H9 (cell line): ENCODE results near the gene ATPAF1. TPM values are rescaled to one million over a fixed set of nuclear protein-coding genes. Genes with fewer than 3 reads are reported as not detected.
A peak's percentile ranks its signal among the peaks of the same experiment; 100 is the strongest.

Experiments used
- DNase-seq: peaks from one replicate; pipeline ENCODE4 v3.0.0-alpha.2; 2017
- H2AFZ ChIP-seq: one replicate; pipeline ENCODE4 v1.6.1; 2013; ENCODE audit warnings: mild to moderate bottlenecking, low read length, control low read depth, moderate library complexity
- H2AK5ac ChIP-seq: 2 replicates; pipeline ENCODE4 v1.6.1; 2013; ENCODE audit warnings: low read length, control low read depth, mixed read lengths; ENCODE audit not compliant: insufficient read length
- H2BK120ac ChIP-seq: one replicate; pipeline ENCODE4 v1.6.1; 2013; ENCODE audit warnings: low read depth, mild to moderate bottlenecking, low read length, control low read depth, inconsistent platforms; ENCODE audit not compliant: poor library complexity, severe bottlenecking
- H2BK12ac ChIP-seq: 2 replicates; pipeline ENCODE4 v1.6.1; 2013; ENCODE audit warnings: low read length, control low read depth, mixed read lengths, low read depth; ENCODE audit not compliant: insufficient read length
- H2BK15ac ChIP-seq: 2 replicates; pipeline ENCODE4 v1.6.1; 2013; ENCODE audit warnings: low read depth, low read length, control low read depth
- H2BK20ac ChIP-seq: one replicate; pipeline ENCODE4 v1.6.1; 2013; ENCODE audit warnings: low read depth, mild to moderate bottlenecking, low read length, control low read depth, inconsistent platforms; ENCODE audit not compliant: poor library complexity, severe bottlenecking
- H2BK5ac ChIP-seq: 2 replicates; pipeline ENCODE4 v1.6.1; 2013; ENCODE audit warnings: low read length, control low read depth, mixed read lengths; ENCODE audit not compliant: insufficient read length
- H3K14ac ChIP-seq: 2 replicates; pipeline ENCODE4 v1.6.1; 2013; ENCODE audit warnings: low read length, control low read depth; ENCODE audit not compliant: insufficient read depth
- H3K18ac ChIP-seq: 2 replicates; pipeline ENCODE4 v1.6.1; 2013; ENCODE audit warnings: low read depth, mild to moderate bottlenecking, mixed read lengths, low read length, control low read depth; ENCODE audit not compliant: insufficient read length
- H3K23ac ChIP-seq: 2 replicates; pipeline ENCODE4 v1.6.1; 2013; ENCODE audit warnings: low read length, control low read depth, mixed read lengths, low read depth; ENCODE audit not compliant: insufficient read length
- H3K23me2 ChIP-seq: 2 replicates; pipeline ENCODE4 v1.6.1; 2013; ENCODE audit warnings: low read depth, mild to moderate bottlenecking, mixed read lengths, low read length, control low read depth; ENCODE audit not compliant: insufficient read length, poor library complexity, severe bottlenecking
- H3K27ac ChIP-seq: 2 replicates; pipeline ENCODE4 v1.5.1; 2013; ENCODE audit warnings: low read length, control low read depth, mixed read lengths, low read depth; ENCODE audit not compliant: insufficient read length
- H3K27me3 ChIP-seq: 2 replicates; pipeline ENCODE4 v1.6.1; 2013; ENCODE audit warnings: low read length, control low read depth, inconsistent platforms; ENCODE audit not compliant: insufficient read depth
- H3K4ac ChIP-seq: 2 replicates; pipeline ENCODE4 v1.6.1; 2013; ENCODE audit warnings: low read depth, mild to moderate bottlenecking, control low read depth, inconsistent platforms, low read length, moderate library complexity
- H3K4me1 ChIP-seq: 2 replicates; pipeline ENCODE4 v1.6.1; 2013; ENCODE audit warnings: low read length, control low read depth, inconsistent platforms; ENCODE audit not compliant: insufficient read depth
- H3K4me2 ChIP-seq: 2 replicates; pipeline ENCODE4 v1.6.1; 2013; ENCODE audit warnings: low read length, control low read depth, mixed read lengths; ENCODE audit not compliant: insufficient read length, insufficient read depth
- H3K56ac ChIP-seq: 2 replicates; pipeline ENCODE4 v1.6.1; 2013; ENCODE audit warnings: low read depth, mild to moderate bottlenecking, mixed read lengths, low read length, control low read depth; ENCODE audit not compliant: insufficient read length
- H3K79me1 ChIP-seq: 2 replicates; pipeline ENCODE4 v1.6.1; 2013; ENCODE audit warnings: low read depth, mild to moderate bottlenecking, moderate library complexity, low read length, control low read depth, inconsistent platforms; ENCODE audit not compliant: insufficient read depth, poor library complexity, severe bottlenecking
- H3K79me2 ChIP-seq: 2 replicates; pipeline ENCODE4 v1.6.1; 2013; ENCODE audit warnings: low read length, control low read depth, inconsistent platforms; ENCODE audit not compliant: insufficient read depth
- H3K9ac ChIP-seq: 2 replicates; pipeline ENCODE4 v1.6.1; 2013; ENCODE audit warnings: low read length, control low read depth, mixed read lengths; ENCODE audit not compliant: insufficient read length; ENCODE audit errors: extremely low read depth
- H3K9me3 ChIP-seq: one replicate; pipeline ENCODE4 v1.6.1; 2013; ENCODE audit warnings: low read depth, low read length, inconsistent platforms; ENCODE audit not compliant: control insufficient read depth
- H3T11ph ChIP-seq: one replicate; pipeline ENCODE4 v1.6.1; 2013; ENCODE audit warnings: mild to moderate bottlenecking, low read length, control low read depth, inconsistent platforms
- H4K20me1 ChIP-seq: one replicate; pipeline ENCODE4 v1.6.1; 2013; ENCODE audit not compliant: control insufficient read depth, insufficient read length, insufficient read depth
- H4K5ac ChIP-seq: 2 replicates; pipeline ENCODE4 v1.6.1; 2013; ENCODE audit warnings: low read depth, mild to moderate bottlenecking, mixed read lengths, low read length, control low read depth; ENCODE audit not compliant: insufficient read length
- H4K8ac ChIP-seq: replicated peaks from 2 replicates; pipeline ENCODE4 v1.6.1; 2013; ENCODE audit warnings: low read length, control low read depth, mixed read lengths, low read depth; ENCODE audit not compliant: insufficient read length
- H4K91ac ChIP-seq: 2 replicates; pipeline ENCODE4 v1.6.1; 2013; ENCODE audit warnings: low read depth, mild to moderate bottlenecking, moderate library complexity, mixed read lengths, low read length, control low read depth; ENCODE audit not compliant: insufficient read length
- H3K27ac Mint-ChIP-seq, 3 experiments: 2 replicates in 2 of 3; 3 replicates in 1 of 3; pipeline ENCODE4 v1.8.0; 2020 to 2021; ENCODE audit warnings: mixed read lengths in 3 of 3, mild to moderate bottlenecking in 1 of 3, moderate library complexity in 1 of 3
- H3K27me3 Mint-ChIP-seq: 2 replicates; pipeline ENCODE4 v1.8.0; 2021; ENCODE audit warnings: low read depth, mild to moderate bottlenecking, moderate library complexity, mixed read lengths
- H3K36me3 Mint-ChIP-seq, 3 experiments: 2 replicates in 2 of 3; 3 replicates in 1 of 3; pipeline ENCODE4 v1.8.0; 2020 to 2021; ENCODE audit warnings: low read depth in 3 of 3, mixed read lengths in 3 of 3; ENCODE audit not compliant: insufficient read depth in 1 of 3
- H3K4me1 Mint-ChIP-seq, 2 experiments: 2 replicates each; pipeline ENCODE4 v1.8.0; 2020; ENCODE audit warnings: mixed read lengths in 2 of 2
- H3K4me3 Mint-ChIP-seq, 2 experiments: 2 replicates in 1 of 2; 3 replicates in 1 of 2; pipeline ENCODE4 v1.8.0; 2020 to 2021; ENCODE audit warnings: mild to moderate bottlenecking in 2 of 2, mixed read lengths in 2 of 2, moderate library complexity in 1 of 2
- H3K9me3 Mint-ChIP-seq, 2 experiments: 2 replicates in 1 of 2; 3 replicates in 1 of 2; pipeline ENCODE4 v1.8.0; 2020; ENCODE audit warnings: mild to moderate bottlenecking in 2 of 2, mixed read lengths in 2 of 2, moderate library complexity in 1 of 2
- CTCF ChIP-seq: fragments of 200-600 bp; sonication (generic); conservative IDR thresholded peaks from 3 replicates; pipeline ENCODE4 v1.8.0; 2021; ENCODE audit warnings: antibody characterized with exemption, mild to moderate bottlenecking
- WGBS: extraction: QIAGEN DNeasy Blood & Tissue Kit; methylation state at CpG from one replicate; pipeline ENCODE4 v1.1.7; 2013; ENCODE audit warnings: missing lambda C conversion rate, low lambda C conversion rate, mixed read lengths; ENCODE audit not compliant: insufficient read length; ENCODE audit errors: extremely low coverage; 5-methylcytosine and 5-hydroxymethylcytosine counted together
- total RNA-seq: library from RNA; stranded (reverse); gene quantifications from 2 replicates; pipeline ENCODE4 v1.2.1, GENCODE V29; 2021

Gene ATPAF1
- total RNA-seq, 1 experiment from 2014 or later, result 57.3 TPM

GRCh38 chr1:46671554-46671953 is 3.4 kb upstream of the ATPAF1 start, which contains the start of gene TEX38:
Gene TEX38, plus strand, starts transcription at chr1:46671854. Its CDS starts 81 bp downstream, at chr1:46671935.
- H2BK120ac ChIP-seq, result no peak within 1 kb of the TSS
- no CpG with 5 or more reads among the region's 3 CpGs for WGBS
- H3K27me3 ChIP-seq, result no peaks in the 10 kb centered on the region
- no peak within 1 kb of the TSS for H3K4ac ChIP-seq
- H3K79me2 ChIP-seq, result no peaks in the 10 kb centered on the region
- H3T11ph ChIP-seq, result no peak within 1 kb of the TSS
- H2BK15ac ChIP-seq, result no peak within 1 kb of the TSS
- no peak within 1 kb of the TSS for H3K4me3 Mint-ChIP-seq
- peaks cover 31 to 35% of the 10 kb centered on the region in 2 experiments for H3K4me1 Mint-ChIP-seq
- no peak within 1 kb of the TSS for H2BK5ac ChIP-seq
- H3K27ac Mint-ChIP-seq, result peak within 1 kb of the TSS in 2 of 3 experiments; percentile 46 to 61; a peak in 2 of 7 replicates
- H3K18ac ChIP-seq, result no peak within 1 kb of the TSS
- no peaks in the 10 kb centered on the region for H3K9me3 Mint-ChIP-seq
- no peak within 1 kb of the TSS for H3K14ac ChIP-seq
- H2AK5ac ChIP-seq, result no peak within 1 kb of the TSS
- H3K56ac ChIP-seq, result no peak within 1 kb of the TSS
- peak; percentile 22 for DNase-seq
- no peak within 1 kb of the TSS for H2AFZ ChIP-seq
- no peak within 1 kb of the TSS for H3K4me2 ChIP-seq
- H3K9me3 ChIP-seq, result no peaks in the 10 kb centered on the region
- H4K5ac ChIP-seq, result no peak within 1 kb of the TSS
- H3K36me3 Mint-ChIP-seq, result peaks cover 2 to 17% (median 4%) of the 10 kb centered on the region in 3 experiments; a peak in 3 of 7 replicates
- H3K9ac ChIP-seq, result no peak within 1 kb of the TSS
- no peak within 1 kb of the TSS for H2BK12ac ChIP-seq
- H3K79me1 ChIP-seq, result no peaks in the 10 kb centered on the region
- H4K20me1 ChIP-seq, result no peaks in the 10 kb centered on the region
- no peak within 1 kb of the TSS for H4K8ac ChIP-seq
- no peak for TF ChIP-seq CTCF
- no peaks in the 10 kb centered on the region for H3K27me3 Mint-ChIP-seq
- no peak within 1 kb of the TSS for H3K27ac ChIP-seq
- no peak within 1 kb of the TSS for H3K23ac ChIP-seq
- no peak within 1 kb of the TSS for H2BK20ac ChIP-seq
- peaks cover 4% of the 10 kb centered on the region; the same call in 1 of the 2 replicates for H3K4me1 ChIP-seq
- no peak within 1 kb of the TSS for H4K91ac ChIP-seq
- H3K23me2 ChIP-seq, result peaks cover 10% of the 10 kb centered on the region
